ENCODE results near the gene ITSN2. TPM values are rescaled to one million over a fixed set of nuclear protein-coding genes. Genes with fewer than 3 reads are reported as not detected.

Gene ITSN2
- total RNA-seq, 2 donors from 2014 or later: 38.2 to 38.5 TPM

- Histone ChIP-seq H3K27ac (no peak overlapping the region), H3K36me3 (peaks cover under 1% of the 10 kb centered on the region), H3K4me1 (no peaks in the 10 kb centered on the region), H3K9me3 (no peaks in the 10 kb centered on the region), H3K4me3 (no peak overlapping the region), H3K9ac (ENCODE audit: low read depth in 2 of 2, low read length in 2 of 2) (no peak overlapping the region), H3K27me3 (no peaks in the 10 kb centered on the region)
- DNase-seq: no peak
- no peak for TF ChIP-seq CTCF (IDR thresholded peaks at IDR 0.05)
- intact Hi-C loops (cut with DNase I): no loop called here
These were observed 145.5 kb downstream of the ITSN2 start for GRCh38 chr2:24214880-24215279.

DNA sequence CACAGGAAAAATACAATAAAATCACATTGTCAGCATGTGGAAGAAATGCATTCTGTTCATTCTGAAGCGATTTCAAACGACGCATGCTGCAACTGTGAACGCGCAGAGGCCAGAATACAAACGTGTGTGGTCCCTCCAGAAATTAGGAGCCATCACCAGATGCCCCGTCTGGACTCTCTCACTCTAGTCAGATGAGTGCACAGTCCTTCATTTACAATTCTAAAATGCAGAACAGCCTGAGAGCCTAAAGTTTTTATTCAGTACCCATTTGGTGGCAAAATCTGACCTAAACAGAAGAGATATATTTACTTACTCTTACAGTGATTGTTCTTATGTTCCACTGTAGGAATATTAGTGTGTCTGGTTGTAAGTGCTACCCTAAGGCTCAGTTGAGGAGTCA lies 148.9 kb downstream of the ITSN2 start:
- no peak for TF ChIP-seq CTCF (IDR thresholded peaks at IDR 0.05)
- DNase-seq: no peak
- no peaks in the 10 kb centered on the region for H3K4me1 ChIP-seq
- no peaks in the 10 kb centered on the region for H3K9me3 ChIP-seq
- no peak overlapping the region for H3K9ac ChIP-seq (ENCODE audit: low read depth in 2 of 2, low read length in 2 of 2)
- no peaks in the 10 kb centered on the region for H3K27me3 ChIP-seq
- no peak overlapping the region for H3K27ac ChIP-seq
- peaks cover 13% of the 10 kb centered on the region for H3K36me3 ChIP-seq
- no peak overlapping the region for H3K4me3 ChIP-seq
- intact Hi-C loops (cut with DNase I): no loop called here

GRCh38 chr2:24210723-24211122 lies 149.6 kb downstream of the ITSN2 start:
- intact Hi-C loops (cut with DNase I): no loop called here
- no peaks in the 10 kb centered on the region for H3K4me1 ChIP-seq
- no peak for TF ChIP-seq CTCF (IDR thresholded peaks at IDR 0.05)
- H3K9ac ChIP-seq (ENCODE audit: low read depth in 2 of 2, low read length in 2 of 2): no peak overlapping the region
- DNase-seq: no peak
- H3K4me3 ChIP-seq: no peak overlapping the region
- no peak overlapping the region for H3K27ac ChIP-seq
- no peaks in the 10 kb centered on the region for H3K27me3 ChIP-seq
- peaks cover 16% of the 10 kb centered on the region for H3K36me3 ChIP-seq
- H3K9me3 ChIP-seq: no peaks in the 10 kb centered on the region

DNA sequence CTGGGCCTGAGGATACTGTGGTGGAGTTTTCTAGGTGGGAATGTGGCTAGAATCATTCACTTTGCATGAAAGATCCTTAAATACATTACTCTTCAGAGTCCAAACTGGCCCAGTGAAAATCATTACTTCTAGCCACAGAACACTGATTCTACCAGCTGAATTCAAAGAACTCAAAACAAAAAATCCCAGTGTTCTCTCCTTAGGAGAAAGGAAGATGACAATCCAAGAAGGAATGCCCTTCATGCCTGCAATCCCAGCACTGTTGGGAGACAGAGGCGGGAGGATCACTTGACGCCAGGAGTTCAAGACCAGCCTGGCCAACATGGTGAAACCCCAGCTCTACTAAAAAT lies 150.3 kb downstream of the ITSN2 start:
- intact Hi-C loops (cut with DNase I): no loop called here
- Histone ChIP-seq H3K27ac (no peak overlapping the region), H3K4me1 (no peaks in the 10 kb centered on the region), H3K9me3 (no peaks in the 10 kb centered on the region), H3K27me3 (no peaks in the 10 kb centered on the region), H3K36me3 (peaks cover 23% of the 10 kb centered on the region), H3K4me3 (no peak overlapping the region), H3K9ac (ENCODE audit: low read depth in 2 of 2, low read length in 2 of 2) (no peak overlapping the region)
- TF ChIP-seq CTCF (IDR thresholded peaks at IDR 0.05): no peak
- no peak for DNase-seq

- H3K36me3 ChIP-seq: peaks cover 24% of the 10 kb centered on the region
- no peaks in the 10 kb centered on the region for H3K9me3 ChIP-seq
- H3K27ac ChIP-seq: no peak overlapping the region
These were observed 150.8 kb downstream of the ITSN2 start for GRCh38 chr2:24209389-24210105.

More at GRCh38 chr2:24209389-24210105, 150.8 kb downstream of the ITSN2 start:
- Histone ChIP-seq H3K9ac (ENCODE audit: low read depth in 2 of 2, low read length in 2 of 2) (no peak overlapping the region), H3K27me3 (no peaks in the 10 kb centered on the region), H3K4me1 (no peaks in the 10 kb centered on the region), H3K4me3 (no peak overlapping the region)
- intact Hi-C loops (cut with DNase I): no loop called here
- no peak for DNase-seq
- no peak for TF ChIP-seq CTCF (IDR thresholded peaks at IDR 0.05)

Data from colonic mucosa (tissue), 4 donors.